ENCODE data around the gene WDR20.

The WDR20 gene

GRCh38 chr14:102229071-102229738 lies 89.5 kb downstream of the WDR20 start:
- no peak overlapping the region for H3K27ac ChIP-seq
- TF ChIP-seq CTCF (conservative IDR thresholded peaks at IDR 0.05) = no peak
- TF ChIP-seq ZFX (IDR thresholded peaks at IDR 0.05) = no peak

- TF ChIP-seq CTCF (conservative IDR thresholded peaks at IDR 0.05) = no peak
- no peak for TF ChIP-seq ZFX (IDR thresholded peaks at IDR 0.05)
- H3K27ac ChIP-seq = no peak overlapping the region
Measured at GRCh38 chr14:102229739-102230092, 90.0 kb downstream of the WDR20 start.

- TF ChIP-seq CTCF (conservative IDR thresholded peaks at IDR 0.05) (no peak), ZFX (IDR thresholded peaks at IDR 0.05) (no peak)
- H3K27ac ChIP-seq = no peak overlapping the region
Measured at GRCh38 chr14:102230481-102231210, 90.9 kb downstream of the WDR20 start.

- no peak overlapping the region for H3K27ac ChIP-seq
- no peak for TF ChIP-seq ZFX (IDR thresholded peaks at IDR 0.05)
- no peak for TF ChIP-seq CTCF (conservative IDR thresholded peaks at IDR 0.05)
Measured at GRCh38 chr14:102231476-102232347, 92.0 kb downstream of the WDR20 start.

- no peak for TF ChIP-seq ZFX (IDR thresholded peaks at IDR 0.05)
- no peak for TF ChIP-seq CTCF (conservative IDR thresholded peaks at IDR 0.05)
- no peak overlapping the region for H3K27ac ChIP-seq
Measured at GRCh38 chr14:102232348-102232625, 92.6 kb downstream of the WDR20 start.

- H3K27ac ChIP-seq = no peak overlapping the region
- no peak for TF ChIP-seq ZFX (IDR thresholded peaks at IDR 0.05)
- TF ChIP-seq CTCF (conservative IDR thresholded peaks at IDR 0.05) = no peak
Measured at GRCh38 chr14:102233081-102233480, 93.4 kb downstream of the WDR20 start.

Measured in C4-2B (cell line).